K562 (cell line): ENCODE data around the gene ZDHHC8. TPM values are rescaled to one million over a fixed set of nuclear protein-coding genes. Genes with fewer than 3 reads are reported as not detected.

Source experiments
- COPS2 ChIP-seq: fragments of 450-650 bp; conservative IDR thresholded peaks from 2 replicates; pipeline ENCODE4 v1.6.1; 2016; ENCODE audit warnings: mild to moderate bottlenecking, moderate library complexity
- DMBX1 ChIP-seq: fragments of 250-450 bp; sonication (Bioruptor Pico); IDR thresholded peaks from 2 replicates; pipeline ENCODE4 v1.8.0; 2022; ENCODE audit warnings: inconsistent platforms, mild to moderate bottlenecking, moderate library complexity, borderline replicate concordance
- DPF2 ChIP-seq: fragments of 450-650 bp; IDR thresholded peaks from 2 replicates; pipeline ENCODE4 v1.6.1; 2016
- GMEB1 ChIP-seq: fragments of 250-450 bp; sonication (Bioruptor Pico); IDR thresholded peaks from 2 replicates; pipeline ENCODE4 v1.4.0; 2020; ENCODE audit warnings: mild to moderate bottlenecking
- MBD2 ChIP-seq: sonication (generic); IDR thresholded peaks from 2 replicates; pipeline ENCODE4 v1.6.1; 2016; ENCODE audit warnings: low read depth, borderline replicate concordance
- SNAPC5 ChIP-seq: fragments of 250-450 bp; sonication (Bioruptor Pico); IDR thresholded peaks from 2 replicates; pipeline ENCODE4 v1.8.0; 2021; ENCODE audit warnings: moderate library complexity, mild to moderate bottlenecking, inconsistent platforms
- SP2 ChIP-seq: IDR thresholded peaks from 2 replicates; pipeline ENCODE4 v1.6.1; 2011; ENCODE audit warnings: mild to moderate bottlenecking, low read depth, low read length, moderate library complexity; ENCODE audit not compliant: poor library complexity, severe bottlenecking; ENCODE audit errors: extremely low read depth
- TAF15 ChIP-seq: fragments of 200-400 bp; formaldehyde crosslinking; IDR thresholded peaks from 2 replicates; pipeline ENCODE4 v1.6.1; 2017; ENCODE audit warnings: mild to moderate bottlenecking, low read depth, low read length, moderate library complexity
- TEAD1 ChIP-seq, 2 experiments: fragments of 450-650 bp in 1 of 2; sonication (generic) in 1 of 2; formaldehyde crosslinking; IDR thresholded peaks; 2 replicates each; pipeline versions ENCODE4 v1.4.0 to v1.8.0; 2020 to 2022; ENCODE audit warnings: mild to moderate bottlenecking in 2 of 2, missing genetic modification reagents in 1 of 2
- U2AF1 ChIP-seq: fragments of 200-400 bp; formaldehyde crosslinking; optimal IDR thresholded peaks from 2 replicates; pipeline ENCODE3; 2017; ENCODE audit warnings: mild to moderate bottlenecking, low read depth, low read length, moderate library complexity
- ZNF445 ChIP-seq: fragments of 250-450 bp; sonication (Bioruptor Pico); IDR thresholded peaks from 2 replicates; pipeline ENCODE4 v1.4.0; 2020; ENCODE audit warnings: low read depth, mild to moderate bottlenecking, moderate library complexity
- ZNF507 ChIP-seq: conservative IDR thresholded peaks from 2 replicates; pipeline ENCODE4 v1.6.1; 2017; ENCODE audit warnings: missing genetic modification characterization, missing compliant biosample characterization
- polyA plus RNA-seq, 8 experiments: library from polyadenylated mRNA; depleted of rRNA in 4 of 8; stranded (reverse) in 5 of 8; unstranded in 3 of 8; fragments of >200 nt; fragmentation: Nextera tagmentation in 2 of 8; fragmentation: Illumina TruSeq in 1 of 8; extraction: Ambion mirVana in 2 of 8; extraction: Trizol in 1 of 8; gene quantifications; 2 replicates each; pipeline versions ENCODE4 v1.2.1 to v1.2.3, GENCODE V29; 2011 to 2014; ENCODE audit warnings: inconsistent platforms in 1 of 8, missing spikeins in 1 of 8
- total RNA-seq, 7 experiments: library from RNA; depleted of rRNA in 6 of 7; stranded (reverse); fragments of >200 nt in 6 of 7; fragmentation: Illumina TruSeq in 2 of 7; extraction: Trizol in 2 of 7; gene quantifications; 2 replicates each; pipeline versions ENCODE4 v1.2.1 to v1.2.3, GENCODE V29; 2011 to 2021; ENCODE audit warnings: low replicate concordance in 1 of 7
- TF ChIP-seq, protein P1 (sequence below): sonication (generic); formaldehyde crosslinking; IDR thresholded peaks from 2 replicates; pipeline ENCODE4 v1.8.1; 2023; ENCODE audit warnings: missing genetic modification reagents, mild to moderate bottlenecking, borderline replicate concordance
- TF ChIP-seq, protein P2 (sequence below): fragments of 450-650 bp; conservative IDR thresholded peaks from 2 replicates; pipeline ENCODE4 v1.6.1; 2016; ENCODE audit warnings: missing genetic modification characterization, low read depth, mild to moderate bottlenecking, missing compliant biosample characterization, moderate library complexity
- TF ChIP-seq, protein P3 (sequence below): sonication (generic); formaldehyde crosslinking; IDR thresholded peaks from 2 replicates; pipeline ENCODE4 v1.8.0; 2023; ENCODE audit warnings: missing genetic modification reagents, mild to moderate bottlenecking, borderline replicate concordance

Gene ZDHHC8
- total and polyA plus RNA-seq, 9 of the 15 experiments (the other 6 are each of a cell fraction or from before 2014, with no cell fraction given) = 0.04 to 109 (median 16.4) TPM

DNA sequence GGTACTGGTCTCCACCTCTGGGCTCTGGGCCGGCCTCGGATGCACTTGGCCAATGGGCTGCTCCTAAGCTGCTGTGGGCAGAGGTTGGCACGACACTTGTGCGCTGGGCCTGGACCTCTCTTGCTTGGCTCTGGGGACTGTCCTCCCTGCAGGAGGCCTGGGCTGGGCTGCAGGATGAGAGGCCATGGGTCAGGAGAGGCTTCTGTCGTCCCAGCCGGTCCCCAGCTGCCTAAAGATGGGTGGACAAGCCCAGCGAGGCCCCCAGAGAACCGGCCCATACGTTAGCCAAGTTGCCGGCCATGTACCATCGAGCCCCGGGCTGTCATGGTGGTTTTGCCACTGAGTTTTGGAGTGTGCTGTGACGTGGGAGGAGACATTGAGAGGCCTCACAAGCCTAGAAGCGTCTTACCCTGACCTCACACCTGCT lies 20.9 kb downstream of the ZDHHC8 start (continued):
- TF ChIP-seq ZNF507 (tag) (no peak), GMEB1 (CRISPR knock-in tag) (no peak), U2AF1 (no peak), SP2 (peak; percentile 2), TEAD1 (CRISPR knock-in tag; IDR thresholded peaks at IDR 0.05) (peak in 1 of 2 experiments; percentile 72; a peak in 1 of 4 replicates), MBD2 (no peak), DPF2 (no peak), DMBX1 (CRISPR knock-in tag) (no peak), ZNF445 (CRISPR knock-in tag) (no peak), TAF15 (peak; percentile 58; the same call in 1 of the 2 replicates), COPS2 (no peak), SNAPC5 (CRISPR knock-in tag) (no peak)
- TF ChIP-seq, protein P1, sequence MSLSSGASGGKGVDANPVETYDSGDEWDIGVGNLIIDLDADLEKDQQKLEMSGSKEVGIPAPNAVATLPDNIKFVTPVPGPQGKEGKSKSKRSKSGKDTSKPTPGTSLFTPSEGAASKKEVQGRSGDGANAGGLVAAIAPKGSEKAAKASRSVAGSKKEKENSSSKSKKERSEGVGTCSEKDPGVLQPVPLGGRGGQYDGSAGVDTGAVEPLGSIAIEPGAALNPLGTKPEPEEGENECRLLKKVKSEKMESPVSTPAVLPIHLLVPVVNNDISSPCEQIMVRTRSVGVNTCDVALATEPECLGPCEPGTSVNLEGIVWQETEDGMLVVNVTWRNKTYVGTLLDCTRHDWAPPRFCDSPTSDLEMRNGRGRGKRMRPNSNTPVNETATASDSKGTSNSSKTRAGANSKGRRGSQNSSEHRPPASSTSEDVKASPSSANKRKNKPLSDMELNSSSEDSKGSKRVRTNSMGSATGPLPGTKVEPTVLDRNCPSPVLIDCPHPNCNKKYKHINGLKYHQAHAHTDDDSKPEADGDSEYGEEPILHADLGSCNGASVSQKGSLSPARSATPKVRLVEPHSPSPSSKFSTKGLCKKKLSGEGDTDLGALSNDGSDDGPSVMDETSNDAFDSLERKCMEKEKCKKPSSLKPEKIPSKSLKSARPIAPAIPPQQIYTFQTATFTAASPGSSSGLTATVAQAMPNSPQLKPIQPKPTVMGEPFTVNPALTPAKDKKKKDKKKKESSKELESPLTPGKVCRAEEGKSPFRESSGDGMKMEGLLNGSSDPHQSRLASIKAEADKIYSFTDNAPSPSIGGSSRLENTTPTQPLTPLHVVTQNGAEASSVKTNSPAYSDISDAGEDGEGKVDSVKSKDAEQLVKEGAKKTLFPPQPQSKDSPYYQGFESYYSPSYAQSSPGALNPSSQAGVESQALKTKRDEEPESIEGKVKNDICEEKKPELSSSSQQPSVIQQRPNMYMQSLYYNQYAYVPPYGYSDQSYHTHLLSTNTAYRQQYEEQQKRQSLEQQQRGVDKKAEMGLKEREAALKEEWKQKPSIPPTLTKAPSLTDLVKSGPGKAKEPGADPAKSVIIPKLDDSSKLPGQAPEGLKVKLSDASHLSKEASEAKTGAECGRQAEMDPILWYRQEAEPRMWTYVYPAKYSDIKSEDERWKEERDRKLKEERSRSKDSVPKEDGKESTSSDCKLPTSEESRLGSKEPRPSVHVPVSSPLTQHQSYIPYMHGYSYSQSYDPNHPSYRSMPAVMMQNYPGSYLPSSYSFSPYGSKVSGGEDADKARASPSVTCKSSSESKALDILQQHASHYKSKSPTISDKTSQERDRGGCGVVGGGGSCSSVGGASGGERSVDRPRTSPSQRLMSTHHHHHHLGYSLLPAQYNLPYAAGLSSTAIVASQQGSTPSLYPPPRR (CRISPR knock-in tag) = no peak; the same call in 1 of the 2 replicates
- TF ChIP-seq, protein P2, sequence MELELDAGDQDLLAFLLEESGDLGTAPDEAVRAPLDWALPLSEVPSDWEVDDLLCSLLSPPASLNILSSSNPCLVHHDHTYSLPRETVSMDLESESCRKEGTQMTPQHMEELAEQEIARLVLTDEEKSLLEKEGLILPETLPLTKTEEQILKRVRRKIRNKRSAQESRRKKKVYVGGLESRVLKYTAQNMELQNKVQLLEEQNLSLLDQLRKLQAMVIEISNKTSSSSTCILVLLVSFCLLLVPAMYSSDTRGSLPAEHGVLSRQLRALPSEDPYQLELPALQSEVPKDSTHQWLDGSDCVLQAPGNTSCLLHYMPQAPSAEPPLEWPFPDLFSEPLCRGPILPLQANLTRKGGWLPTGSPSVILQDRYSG (tag) = no peak
- TF ChIP-seq, protein P3, sequence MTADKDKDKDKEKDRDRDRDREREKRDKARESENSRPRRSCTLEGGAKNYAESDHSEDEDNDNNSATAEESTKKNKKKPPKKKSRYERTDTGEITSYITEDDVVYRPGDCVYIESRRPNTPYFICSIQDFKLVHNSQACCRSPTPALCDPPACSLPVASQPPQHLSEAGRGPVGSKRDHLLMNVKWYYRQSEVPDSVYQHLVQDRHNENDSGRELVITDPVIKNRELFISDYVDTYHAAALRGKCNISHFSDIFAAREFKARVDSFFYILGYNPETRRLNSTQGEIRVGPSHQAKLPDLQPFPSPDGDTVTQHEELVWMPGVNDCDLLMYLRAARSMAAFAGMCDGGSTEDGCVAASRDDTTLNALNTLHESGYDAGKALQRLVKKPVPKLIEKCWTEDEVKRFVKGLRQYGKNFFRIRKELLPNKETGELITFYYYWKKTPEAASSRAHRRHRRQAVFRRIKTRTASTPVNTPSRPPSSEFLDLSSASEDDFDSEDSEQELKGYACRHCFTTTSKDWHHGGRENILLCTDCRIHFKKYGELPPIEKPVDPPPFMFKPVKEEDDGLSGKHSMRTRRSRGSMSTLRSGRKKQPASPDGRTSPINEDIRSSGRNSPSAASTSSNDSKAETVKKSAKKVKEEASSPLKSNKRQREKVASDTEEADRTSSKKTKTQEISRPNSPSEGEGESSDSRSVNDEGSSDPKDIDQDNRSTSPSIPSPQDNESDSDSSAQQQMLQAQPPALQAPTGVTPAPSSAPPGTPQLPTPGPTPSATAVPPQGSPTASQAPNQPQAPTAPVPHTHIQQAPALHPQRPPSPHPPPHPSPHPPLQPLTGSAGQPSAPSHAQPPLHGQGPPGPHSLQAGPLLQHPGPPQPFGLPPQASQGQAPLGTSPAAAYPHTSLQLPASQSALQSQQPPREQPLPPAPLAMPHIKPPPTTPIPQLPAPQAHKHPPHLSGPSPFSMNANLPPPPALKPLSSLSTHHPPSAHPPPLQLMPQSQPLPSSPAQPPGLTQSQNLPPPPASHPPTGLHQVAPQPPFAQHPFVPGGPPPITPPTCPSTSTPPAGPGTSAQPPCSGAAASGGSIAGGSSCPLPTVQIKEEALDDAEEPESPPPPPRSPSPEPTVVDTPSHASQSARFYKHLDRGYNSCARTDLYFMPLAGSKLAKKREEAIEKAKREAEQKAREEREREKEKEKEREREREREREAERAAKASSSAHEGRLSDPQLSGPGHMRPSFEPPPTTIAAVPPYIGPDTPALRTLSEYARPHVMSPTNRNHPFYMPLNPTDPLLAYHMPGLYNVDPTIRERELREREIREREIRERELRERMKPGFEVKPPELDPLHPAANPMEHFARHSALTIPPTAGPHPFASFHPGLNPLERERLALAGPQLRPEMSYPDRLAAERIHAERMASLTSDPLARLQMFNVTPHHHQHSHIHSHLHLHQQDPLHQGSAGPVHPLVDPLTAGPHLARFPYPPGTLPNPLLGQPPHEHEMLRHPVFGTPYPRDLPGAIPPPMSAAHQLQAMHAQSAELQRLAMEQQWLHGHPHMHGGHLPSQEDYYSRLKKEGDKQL (CRISPR knock-in tag) = no peak
